ENCODE measurements around the gene MINK1. TPM values are rescaled to one million over a fixed set of nuclear protein-coding genes. Genes with fewer than 3 reads are reported as not detected.

Gene MINK1
- total RNA-seq, 6 experiments from 2014 or later: 68.5 to 82.4 (median 71.6) TPM

GRCh38 chr17:4788807-4789700 lies 44.1 kb upstream of the MINK1 start, which contains the start of gene GLTPD2:
GLTPD2 (plus strand) TSS chr17:4788964; CDS start chr17:4789012, 48 bp downstream.
- peak within 1 kb of the TSS; percentile 52 for H3K27ac Mint-ChIP-seq

GRCh38 chr17:4789701-4789950 lies 43.5 kb upstream of the MINK1 start:
- Mint-ChIP-seq H3K36me3 (ENCODE audit: low read depth) (no peaks in the 10 kb centered on the region), H3K27ac (peak overlapping the region; percentile 52), H3K4me3 (peak overlapping the region; percentile 82), H3K9me3 (no peaks in the 10 kb centered on the region), H3K4me1 (ENCODE audit: low read depth) (peaks cover 32% of the 10 kb centered on the region), H3K27me3 (ENCODE audit: insufficient read depth) (peaks cover 10% of the 10 kb centered on the region)
- no peak for TF ChIP-seq CTCF (IDR thresholded peaks at IDR 0.05)
- no peak for DNase-seq

More at GRCh38 chr17:4788807-4789700, 44.1 kb upstream of the MINK1 start, which contains the start of gene GLTPD2:
- Mint-ChIP-seq H3K9me3 (no peaks in the 10 kb centered on the region), H3K4me1 (ENCODE audit: low read depth) (peaks cover 32% of the 10 kb centered on the region), H3K4me3 (peak within 1 kb of the TSS; percentile 82), H3K36me3 (ENCODE audit: low read depth) (no peaks in the 10 kb centered on the region), H3K27me3 (ENCODE audit: insufficient read depth) (peaks cover 15% of the 10 kb centered on the region)
- no peak for DNase-seq
- TF ChIP-seq CTCF (IDR thresholded peaks at IDR 0.05): no peak

- peak; percentile 95 for DNase-seq
- Mint-ChIP-seq H3K27me3 (ENCODE audit: insufficient read depth) (peaks cover 8% of the 10 kb centered on the region), H3K36me3 (ENCODE audit: low read depth) (no peaks in the 10 kb centered on the region), H3K27ac (peak overlapping the region; percentile 83), H3K4me1 (ENCODE audit: low read depth) (peaks cover 32% of the 10 kb centered on the region), H3K4me3 (peak overlapping the region; percentile 81), H3K9me3 (no peaks in the 10 kb centered on the region)
- peak; percentile 87 for TF ChIP-seq CTCF (IDR thresholded peaks at IDR 0.05)
Measured at GRCh38 chr17:4789951-4790704, 43.0 kb upstream of the MINK1 start.

GRCh38 chr17:4790705-4791088 lies 42.4 kb upstream of the MINK1 start:
- H3K27ac Mint-ChIP-seq: peak overlapping the region; percentile 83
- H3K27me3 Mint-ChIP-seq (ENCODE audit: insufficient read depth): peaks cover 7% of the 10 kb centered on the region
- peak overlapping the region; percentile 81 for H3K4me3 Mint-ChIP-seq
- H3K4me1 Mint-ChIP-seq (ENCODE audit: low read depth): peaks cover 37% of the 10 kb centered on the region
- H3K36me3 Mint-ChIP-seq (ENCODE audit: low read depth): no peaks in the 10 kb centered on the region
- no peak for TF ChIP-seq CTCF (IDR thresholded peaks at IDR 0.05)
- DNase-seq: no peak
- no peaks in the 10 kb centered on the region for H3K9me3 Mint-ChIP-seq

GRCh38 chr17:4795168-4795567 lies 38.0 kb upstream of the MINK1 start:
- no peaks in the 10 kb centered on the region; the same call in 1 of the 2 replicates for H3K27me3 Mint-ChIP-seq (ENCODE audit: insufficient read depth)
- H3K4me1 Mint-ChIP-seq (ENCODE audit: low read depth): peaks cover 18% of the 10 kb centered on the region
- H3K27ac Mint-ChIP-seq: peak overlapping the region; percentile 95
- no peaks in the 10 kb centered on the region for H3K9me3 Mint-ChIP-seq
- DNase-seq: no peak
- peak overlapping the region; percentile 98 for H3K4me3 Mint-ChIP-seq
- peaks cover 22% of the 10 kb centered on the region for H3K36me3 Mint-ChIP-seq (ENCODE audit: low read depth)
- no peak for TF ChIP-seq CTCF (IDR thresholded peaks at IDR 0.05)
